NCI-H2081 treated with DMSO at 0.1 percent for 48 hours (cell line): ENCODE results near the gene AGAP1.

ENCODE experiments used
- DNase-seq: peaks from one replicate; lab custom pipeline; 2025; lab: John Stamatoyannopoulos, UW

The AGAP1 gene

GRCh38 chr2:236162031-236162845 is 668.4 kb downstream of the AGAP1 start:
- DNase-seq: no peak

GRCh38 chr2:236162882-236163470 is 669.1 kb downstream of the AGAP1 start:
- DNase-seq: no peak

DNA sequence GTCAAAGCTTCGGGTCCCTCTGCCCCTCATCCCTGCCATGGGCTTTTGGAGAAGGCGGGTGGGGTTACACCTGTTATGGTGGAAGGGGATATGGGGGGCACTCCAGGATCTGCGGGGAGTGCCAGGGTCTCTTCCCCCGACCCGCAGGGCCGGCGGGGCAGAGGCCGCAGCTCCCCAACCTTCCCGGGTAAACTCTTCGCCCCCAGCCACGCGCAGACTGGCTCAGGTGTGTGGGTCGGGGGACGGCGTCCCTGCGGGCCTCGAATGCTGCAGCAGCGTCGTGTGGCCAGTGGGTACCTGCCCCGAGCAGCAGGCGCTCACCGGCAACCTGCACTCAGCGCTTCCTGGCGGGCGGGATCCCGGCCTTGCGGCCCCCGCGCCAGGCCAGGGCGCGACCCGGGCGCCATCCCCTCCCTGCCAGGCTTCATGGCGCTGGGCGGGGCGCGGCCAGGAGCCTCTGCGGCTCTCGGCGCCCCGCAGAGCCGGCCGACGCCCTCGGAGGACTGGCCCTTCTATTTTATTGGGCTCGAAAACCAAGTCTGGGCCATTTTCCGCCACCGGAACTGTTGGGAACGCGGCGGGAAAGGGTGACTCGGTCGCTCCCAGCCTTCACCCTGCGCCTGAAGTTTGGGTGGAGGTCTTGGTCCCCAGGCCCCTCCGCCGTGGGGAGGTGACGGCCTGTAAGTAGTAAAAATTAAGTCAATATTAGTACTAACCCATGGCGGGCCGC is 669.8 kb downstream of the AGAP1 start:
- DNase-seq: no peak

DNA sequence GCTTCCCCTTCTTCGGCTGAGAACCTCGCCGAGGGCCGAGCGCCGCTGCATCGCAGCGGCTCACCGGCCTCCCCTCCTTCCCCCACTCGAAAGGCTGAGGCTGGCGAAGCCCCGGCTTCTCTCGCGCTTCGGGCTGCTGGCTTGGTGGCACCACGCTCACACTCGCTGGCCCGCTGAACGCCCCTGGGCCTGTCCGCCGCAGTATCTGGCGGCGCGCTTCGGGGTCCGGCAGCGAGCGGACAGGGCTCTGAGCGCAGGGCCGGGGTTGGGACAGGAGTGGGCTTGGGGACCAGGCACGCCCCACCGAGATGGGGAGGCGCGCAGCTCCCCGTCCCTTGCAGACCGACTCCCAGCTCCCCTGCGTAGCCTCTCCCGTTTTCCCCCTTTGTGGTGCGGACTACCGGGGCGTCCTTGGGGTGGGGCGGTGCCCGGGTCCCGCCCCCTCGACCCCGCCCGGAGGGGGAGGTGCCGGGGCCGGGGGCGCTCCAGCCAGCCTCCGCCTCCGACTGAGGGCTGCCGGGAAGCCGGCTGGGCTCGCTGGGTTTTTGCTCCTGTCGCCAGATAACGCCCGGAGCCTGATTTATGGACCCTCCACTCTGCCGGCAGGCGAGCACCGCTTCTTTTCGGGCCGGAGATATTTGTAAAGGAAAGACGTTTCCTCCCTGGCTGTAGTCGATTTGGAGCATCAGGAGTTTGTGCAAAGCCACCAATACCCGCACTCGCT is 670.5 kb downstream of the AGAP1 start:
- DNase-seq: no peak

GRCh38 chr2:236164925-236165841 is 671.3 kb downstream of the AGAP1 start:
- no peak for DNase-seq

DNA sequence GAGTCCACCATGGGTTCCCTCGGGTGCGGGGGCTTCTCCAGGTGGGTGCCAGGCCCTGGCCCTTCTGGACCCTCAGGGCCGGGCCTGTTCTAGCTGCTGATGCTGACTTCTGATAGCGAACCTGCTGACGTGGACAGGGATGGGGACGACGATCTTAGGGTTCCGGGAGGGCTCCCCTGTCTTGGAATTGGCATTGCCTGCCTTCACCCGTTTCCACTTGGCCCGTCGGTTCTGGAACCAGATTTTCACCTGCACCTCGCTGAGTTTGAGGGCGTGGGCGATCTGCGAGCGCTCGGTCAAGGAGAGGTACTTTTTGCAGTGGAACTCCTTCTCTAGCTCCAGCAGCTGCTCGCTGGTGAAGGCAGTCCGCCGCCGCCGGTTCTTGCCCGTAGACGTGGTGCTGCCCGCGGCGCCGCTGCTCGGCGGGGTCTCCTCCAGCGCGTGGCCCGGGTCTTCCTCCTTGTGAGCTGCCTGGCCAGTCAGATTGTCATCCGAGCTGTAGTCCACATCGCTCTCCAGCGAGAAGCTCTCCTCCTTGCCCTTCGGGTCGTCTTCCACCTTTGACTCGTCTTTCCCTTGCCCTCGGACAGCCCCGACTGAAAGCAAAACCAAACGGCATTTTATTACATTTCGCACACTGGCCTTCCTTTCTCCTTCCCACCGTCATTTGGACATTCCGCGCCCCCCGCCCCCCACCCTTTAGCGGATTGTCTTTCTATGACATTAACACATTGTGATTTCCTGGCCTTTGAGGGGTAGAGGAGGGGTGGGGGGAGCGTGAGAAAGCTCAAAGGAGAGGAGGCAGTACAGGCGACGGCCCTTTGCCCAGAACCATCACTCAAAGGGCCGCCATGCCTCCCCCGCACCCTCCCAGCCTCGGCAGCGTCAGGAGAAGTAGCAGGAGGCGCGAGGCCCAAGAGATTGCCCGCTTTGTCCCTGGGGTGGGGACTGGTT is 672.3 kb downstream of the AGAP1 start:
- DNase-seq: no peak

DNA sequence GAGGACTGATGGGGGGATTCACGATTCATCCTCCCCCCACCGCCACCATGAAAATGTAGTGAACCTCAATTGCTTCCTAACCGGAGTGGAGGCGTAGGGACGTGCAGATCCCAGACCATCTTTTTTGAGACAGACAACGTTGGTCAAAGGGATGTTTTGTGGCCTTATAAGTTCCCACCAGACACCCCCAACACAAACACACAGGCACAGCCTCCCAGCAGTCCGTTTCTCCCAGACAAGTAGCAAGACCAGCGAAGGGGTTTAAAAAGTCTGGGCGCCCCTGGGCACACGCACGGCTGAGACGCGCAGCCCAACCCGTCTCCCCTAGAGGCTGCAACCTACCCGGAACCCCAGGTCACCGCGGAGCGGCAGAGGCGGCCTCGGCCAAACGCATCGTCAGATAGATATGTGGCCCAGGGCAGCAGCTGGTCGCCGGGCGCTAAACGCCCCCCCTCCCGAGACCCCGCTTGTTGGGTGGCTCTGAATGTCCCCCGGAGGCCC is 673.0 kb downstream of the AGAP1 start:
- no peak for DNase-seq

- DNase-seq: no peak
These were observed 673.7 kb downstream of the AGAP1 start for GRCh38 chr2:236167297-236168109.

- DNase-seq: no peak
These were observed 674.6 kb downstream of the AGAP1 start, which contains the start of gene GBX2 for GRCh38 chr2:236168110-236169080. Gene GBX2 (minus strand): TSS chr2:236168386. CDS start chr2:236167971, 415 bp downstream.

GRCh38 chr2:236169151-236169721 is 675.4 kb downstream of the AGAP1 start:
- DNase-seq: no peak

DNA sequence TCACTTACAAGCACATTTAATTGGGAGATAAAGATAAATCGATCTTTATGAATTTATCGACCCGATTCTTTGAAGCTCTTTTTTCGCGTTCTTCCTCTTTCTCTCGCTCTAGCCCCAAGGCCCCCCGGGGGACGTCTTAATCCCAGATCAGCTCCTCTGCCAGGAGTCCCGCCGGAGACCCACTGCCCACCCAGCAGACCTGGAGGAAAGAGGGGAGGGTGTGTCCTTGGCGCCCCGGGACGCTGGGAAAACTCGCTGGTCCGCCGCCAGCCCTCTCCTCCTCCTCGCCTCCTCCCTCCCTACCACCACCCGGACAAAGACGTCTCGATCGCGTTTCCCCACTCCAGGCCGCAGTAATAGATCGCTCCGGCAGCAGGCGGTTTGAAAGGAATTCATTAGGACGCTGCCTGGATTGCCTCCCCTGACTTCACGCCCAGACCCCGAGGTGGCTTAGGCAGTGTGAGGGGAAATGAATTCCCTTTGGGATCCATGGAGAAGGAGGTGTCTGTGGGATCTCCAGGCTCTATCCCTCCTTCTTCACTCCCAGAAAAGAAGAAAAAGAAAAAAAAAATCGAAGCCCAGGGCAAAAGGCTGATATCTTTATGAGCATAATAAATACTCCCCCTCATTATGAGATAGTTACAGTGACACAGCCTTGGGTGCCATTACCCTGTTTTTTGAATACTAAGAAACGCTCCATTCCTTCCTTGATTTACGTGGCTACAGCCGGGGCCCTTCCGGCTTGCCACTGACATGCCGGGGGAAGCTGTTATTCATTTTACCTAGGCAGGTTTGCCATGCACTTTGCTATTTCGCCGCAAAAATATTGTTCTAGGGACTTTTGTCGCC is 676.1 kb downstream of the AGAP1 start:
- DNase-seq: no peak

- DNase-seq: no peak
These were observed 676.8 kb downstream of the AGAP1 start for GRCh38 chr2:236170590-236171165.

- DNase-seq: no peak
These were observed 677.4 kb downstream of the AGAP1 start for GRCh38 chr2:236171181-236171679.

DNA sequence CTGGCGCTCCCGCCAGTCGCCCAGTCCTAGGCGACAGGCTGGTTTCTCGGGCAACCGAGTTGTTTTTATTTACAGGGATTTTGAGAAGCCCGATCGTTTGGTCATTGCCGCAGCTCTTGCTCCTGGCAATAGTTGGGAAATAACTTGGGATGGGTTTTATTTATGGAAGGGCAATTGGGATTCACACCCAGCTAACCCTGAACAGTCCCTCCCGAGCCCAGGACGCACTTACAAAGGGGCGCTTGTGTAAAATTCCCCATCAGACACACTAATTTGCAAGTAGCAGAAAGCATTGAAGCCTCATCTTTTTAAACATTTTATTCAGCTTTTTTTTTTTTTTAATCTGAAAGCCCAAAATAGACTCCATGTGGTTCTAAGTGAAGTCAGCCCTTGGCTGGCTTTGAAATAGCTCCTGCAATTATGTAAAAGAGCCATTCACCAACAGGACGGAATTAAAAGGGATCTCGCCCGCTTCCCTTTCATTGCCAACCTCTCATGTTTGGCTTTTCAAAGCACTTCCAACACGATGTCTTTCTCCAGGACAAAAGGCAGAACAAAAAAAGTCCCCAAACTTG is 677.9 kb downstream of the AGAP1 start:
- no peak for DNase-seq

DNA sequence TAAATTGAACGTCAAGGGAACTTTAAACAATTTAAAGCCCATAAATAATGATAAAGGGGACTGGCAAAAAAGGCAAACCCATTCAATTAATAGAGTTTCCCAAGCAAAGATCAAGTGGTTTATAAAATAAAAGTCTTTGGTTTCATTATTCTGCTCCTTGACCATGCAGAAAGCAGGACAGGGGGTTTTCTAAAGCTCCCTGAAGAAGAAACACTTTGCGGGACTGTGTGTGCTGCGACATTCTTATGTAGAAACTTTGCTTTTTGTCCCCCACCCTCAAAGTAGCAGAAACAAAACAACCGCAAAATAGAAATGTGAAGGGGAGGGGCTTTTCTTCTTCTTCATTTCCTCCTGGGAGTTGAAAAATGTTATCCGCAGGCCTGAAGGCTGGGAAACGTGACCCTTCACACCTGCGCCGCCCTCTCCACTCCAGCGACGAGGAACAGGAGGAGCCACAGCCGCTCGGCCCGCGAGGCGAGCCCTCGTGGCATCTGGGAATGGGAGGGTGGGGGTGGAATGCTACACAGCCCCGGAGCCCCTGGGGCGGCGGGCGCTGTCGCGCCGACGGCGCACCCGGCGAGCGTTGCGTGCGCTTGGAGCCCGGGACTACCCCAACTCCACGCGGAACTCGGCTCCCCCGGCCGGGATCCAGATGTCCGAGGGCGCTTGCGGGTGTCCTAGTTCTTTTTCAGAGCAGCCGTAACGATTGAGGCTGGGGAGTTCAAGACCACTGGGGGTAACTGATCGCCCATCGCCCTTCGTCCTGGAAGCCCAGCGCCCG is 678.6 kb downstream of the AGAP1 start:
- no peak for DNase-seq
